ENCODE data around the gene SNX20.

Gene SNX20

DNA sequence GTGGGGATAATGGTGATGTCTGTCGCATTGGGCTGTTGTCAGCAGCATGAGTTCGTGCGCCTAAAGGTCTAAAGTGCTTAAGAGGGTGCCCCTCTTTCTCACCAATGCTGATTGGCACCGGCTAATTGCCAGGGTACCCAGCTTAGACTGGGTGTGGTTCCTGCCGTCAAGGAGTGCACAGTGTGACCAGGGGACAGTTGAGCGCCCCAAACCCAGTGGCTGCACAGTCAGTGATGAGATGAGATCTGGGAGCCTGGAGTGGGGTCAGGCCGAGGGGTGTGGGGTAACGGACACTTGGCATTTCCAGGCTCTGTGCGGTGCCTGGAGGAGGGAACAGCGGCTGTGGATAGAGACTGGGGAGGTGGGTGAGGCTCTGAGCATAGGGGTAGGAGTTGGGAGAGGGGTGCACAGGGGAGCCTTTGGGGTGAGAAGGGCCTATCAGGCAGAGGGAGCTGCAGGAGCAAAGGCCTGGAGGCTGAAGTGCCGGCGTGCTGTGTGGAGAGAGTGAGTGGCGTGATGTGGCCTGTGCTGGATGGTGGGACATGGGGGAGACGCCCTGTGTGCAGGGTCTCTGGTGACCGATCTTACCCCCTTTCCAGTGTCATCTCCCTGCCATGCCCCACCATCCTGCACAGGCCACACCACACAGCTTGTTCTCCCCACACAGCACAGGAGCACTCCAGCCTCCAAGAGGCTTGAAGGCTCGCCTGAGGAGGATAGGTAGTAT lies 58.3 kb downstream of the SNX20 start:
- no peak for DNase-seq (ENCODE audit: low read depth, low spot score)
- H3K27ac ChIP-seq, result no peak overlapping the region

- no peak overlapping the region for H3K27ac ChIP-seq
- no peak for DNase-seq (ENCODE audit: low read depth, low spot score)
Measured at GRCh38 chr16:50622029-50622428, 59.1 kb downstream of the SNX20 start.

All from epithelial cell of prostate (primary cell).